Mesenchymal stem cell (in vitro differentiated cells and primary cell): Measurements from ENCODE around the gene GPHA2. TPM values are rescaled to one million over a fixed set of nuclear protein-coding genes. Genes with fewer than 3 reads are reported as not detected.
"Not testable (repeated sequence)": the region's sequence is repeated elsewhere in the genome, so short reads cannot be mapped to it uniquely, and the experiment has no call there.

ENCODE experiments used
- DNase-seq: peaks from one replicate; pipeline ENCODE4 v3.0.0-alpha.2; 2013
- H2AFZ ChIP-seq: one replicate; pipeline ENCODE4 v1.6.1; 2013; ENCODE audit warnings: low read depth, mild to moderate bottlenecking, control low read depth, inconsistent platforms, low read length, moderate library complexity
- H2AK5ac ChIP-seq: 2 replicates; pipeline ENCODE4 v1.6.1; 2013; ENCODE audit warnings: low read length, moderate library complexity, mild to moderate bottlenecking, inconsistent platforms; ENCODE audit not compliant: severe bottlenecking
- H2BK120ac ChIP-seq: one replicate; pipeline ENCODE4 v1.6.1; 2013; ENCODE audit warnings: low read depth, mild to moderate bottlenecking, inconsistent platforms, low read length, moderate library complexity
- H2BK12ac ChIP-seq, 2 experiments: one replicate each; pipeline ENCODE4 v1.6.1; 2013; ENCODE audit warnings: inconsistent platforms in 2 of 2, low read length in 2 of 2, mild to moderate bottlenecking in 2 of 2, moderate library complexity in 2 of 2, control low read depth in 1 of 2
- H2BK15ac ChIP-seq: one replicate; pipeline ENCODE4 v1.6.1; 2013; ENCODE audit warnings: mild to moderate bottlenecking, low read depth, inconsistent platforms; ENCODE audit not compliant: poor library complexity, severe bottlenecking
- H2BK5ac ChIP-seq: 2 replicates; pipeline ENCODE4 v1.6.1; 2013; ENCODE audit warnings: low read depth, mild to moderate bottlenecking, low read length, control low read depth, inconsistent platforms; ENCODE audit not compliant: poor library complexity, severe bottlenecking
- H3K14ac ChIP-seq, 2 experiments: one replicate each; pipeline ENCODE4 v1.6.1; 2013; ENCODE audit warnings: inconsistent platforms in 2 of 2, low read length in 2 of 2, control low read depth in 1 of 2, mild to moderate bottlenecking in 1 of 2, moderate library complexity in 1 of 2
- H3K18ac ChIP-seq, 2 experiments: one replicate each; pipeline ENCODE4 v1.6.1; 2013; ENCODE audit warnings: inconsistent platforms in 2 of 2, low read length in 2 of 2, control low read depth in 1 of 2, low read depth in 1 of 2, mild to moderate bottlenecking in 1 of 2
- H3K23ac ChIP-seq, 2 experiments: one replicate each; pipeline ENCODE4 v1.6.1; 2013; ENCODE audit warnings: inconsistent platforms in 2 of 2, low read length in 2 of 2, mild to moderate bottlenecking in 2 of 2, moderate library complexity in 2 of 2, control low read depth in 1 of 2
- H3K27ac ChIP-seq: 2 replicates; pipeline ENCODE4 v1.5.1; 2013; ENCODE audit warnings: mild to moderate bottlenecking, moderate library complexity, low read length, control low read depth, inconsistent platforms; ENCODE audit not compliant: poor library complexity, severe bottlenecking
- H3K27me3 ChIP-seq, 2 experiments: 2 replicates each; pipeline versions ENCODE4 v1.6.1 to v1.7.0; 2013; ENCODE audit warnings: low read length in 2 of 2, mild to moderate bottlenecking in 2 of 2, moderate library complexity in 2 of 2, control low read depth in 1 of 2, inconsistent platforms in 1 of 2; ENCODE audit not compliant: control insufficient read depth in 1 of 2, insufficient read depth in 1 of 2
- H3K36me3 ChIP-seq, 2 experiments: 2 replicates each; pipeline versions ENCODE4 v1.6.1 to v1.7.0; 2013; ENCODE audit warnings: low read length in 2 of 2, control low read depth in 1 of 2, inconsistent platforms in 1 of 2, low read depth in 1 of 2, mild to moderate bottlenecking in 1 of 2; ENCODE audit not compliant: insufficient read depth in 2 of 2, control insufficient read depth in 1 of 2
- H3K4ac ChIP-seq, 2 experiments: one replicate each; pipeline ENCODE4 v1.6.1; 2013; ENCODE audit warnings: inconsistent platforms in 2 of 2, low read length in 2 of 2, mild to moderate bottlenecking in 2 of 2, moderate library complexity in 2 of 2, control low read depth in 1 of 2, low read depth in 1 of 2
- H3K4me1 ChIP-seq: 2 replicates; pipeline ENCODE4 v1.6.1; 2013; ENCODE audit warnings: low read depth, low read length, control low read depth; ENCODE audit not compliant: control insufficient read depth, insufficient read depth
- H3K4me2 ChIP-seq: 2 replicates; pipeline ENCODE4 v1.6.1; 2013; ENCODE audit warnings: low read length, mild to moderate bottlenecking, inconsistent platforms; ENCODE audit not compliant: poor library complexity, severe bottlenecking
- H3K4me3 ChIP-seq, 2 experiments: 2 replicates each; pipeline versions ENCODE4 v1.5.1 to v1.7.0; 2013; ENCODE audit warnings: low read length in 2 of 2, mild to moderate bottlenecking in 2 of 2, control low read depth in 1 of 2, low read depth in 1 of 2; ENCODE audit not compliant: insufficient read depth in 1 of 2
- H3K79me1 ChIP-seq: replicated peaks from 2 replicates; pipeline ENCODE4 v1.6.1; 2013; ENCODE audit warnings: mild to moderate bottlenecking, control low read depth, low read length, inconsistent platforms; ENCODE audit not compliant: poor library complexity, severe bottlenecking
- H3K9ac ChIP-seq: 2 replicates; pipeline ENCODE4 v1.7.0; 2013; ENCODE audit warnings: mild to moderate bottlenecking, low read length, moderate library complexity
- H3K9me3 ChIP-seq: 2 replicates; pipeline ENCODE4 v1.7.0; 2013; ENCODE audit warnings: mild to moderate bottlenecking, low read length; ENCODE audit not compliant: control insufficient read depth
- H4K8ac ChIP-seq: one replicate; pipeline ENCODE4 v1.6.1; 2013; ENCODE audit warnings: inconsistent platforms, mild to moderate bottlenecking, low read length, moderate library complexity
- H4K91ac ChIP-seq: one replicate; pipeline ENCODE4 v1.6.1; 2013; ENCODE audit warnings: mild to moderate bottlenecking, low read length, inconsistent platforms
- WGBS: methylation state at CpG from one replicate; pipeline ENCODE4 v1.1.7; 2013; ENCODE audit warnings: mixed read lengths; 5-methylcytosine and 5-hydroxymethylcytosine counted together
- polyA plus RNA-seq, 2 experiments: library from polyadenylated mRNA; stranded (reverse); fragments of 200-250 nt; gene quantifications; one replicate each; pipeline ENCODE4 v1.2.3, GENCODE V29; 2013

Gene GPHA2
- polyA plus RNA-seq (2013, experiment 1 of 2), result not detected
- not detected for polyA plus RNA-seq (2013, experiment 2 of 2)

GRCh38 chr11:64935359-64936081 lies at the start of gene GPHA2:
Gene GPHA2, minus strand, starts transcription at chr11:64935893. Its CDS starts 433 bp downstream, at chr11:64935460.
- peak; percentile 15 for DNase-seq
- no peaks in the 10 kb centered on the region for H3K79me1 ChIP-seq
- H3K27me3 ChIP-seq, result peaks cover 0 to 24% of the 10 kb centered on the region in 2 experiments
- no peak within 1 kb of the TSS for H3K27ac ChIP-seq
- peaks cover 10% of the 10 kb centered on the region for H3K4me1 ChIP-seq
- no peak within 1 kb of the TSS for H2BK15ac ChIP-seq
- no peak within 1 kb of the TSS for H2BK120ac ChIP-seq
- H3K18ac ChIP-seq, result no peak within 1 kb of the TSS
- H3K9me3 ChIP-seq, result no peaks in the 10 kb centered on the region
- no peak within 1 kb of the TSS for H2BK5ac ChIP-seq
- 54% methylated on average over 13 of the region's 14 CpGs for WGBS
- H3K23ac ChIP-seq, result no peak within 1 kb of the TSS
- H3K4me2 ChIP-seq, result no peak within 1 kb of the TSS
- H2BK12ac ChIP-seq, result no peak within 1 kb of the TSS
- H4K8ac ChIP-seq, result no peak within 1 kb of the TSS
- peaks cover 43 to 46% of the 10 kb centered on the region in 2 experiments for H3K36me3 ChIP-seq
- H3K4me3 ChIP-seq, result no peak within 1 kb of the TSS
- no peak within 1 kb of the TSS for H2AFZ ChIP-seq
- H3K14ac ChIP-seq, result no peak within 1 kb of the TSS
- no peak within 1 kb of the TSS for H3K4ac ChIP-seq
- peak within 1 kb of the TSS; percentile 30 for H3K9ac ChIP-seq
- H2AK5ac ChIP-seq, result no peak within 1 kb of the TSS
- H4K91ac ChIP-seq, result no peak within 1 kb of the TSS

- DNase-seq, H3K36me3 ChIP-seq, H3K4me1 ChIP-seq, H4K91ac ChIP-seq, H3K23ac ChIP-seq, H3K9ac ChIP-seq, H2BK120ac ChIP-seq, H3K79me1 ChIP-seq, H3K18ac ChIP-seq, H2BK15ac ChIP-seq, H2AK5ac ChIP-seq, H3K4me2 ChIP-seq, H2BK5ac ChIP-seq, H4K8ac ChIP-seq, H3K27me3 ChIP-seq, H2BK12ac ChIP-seq, H3K9me3 ChIP-seq, H3K4me3 ChIP-seq, H3K14ac ChIP-seq, H3K4ac ChIP-seq, H2AFZ ChIP-seq, H3K27ac ChIP-seq: not testable (repeated sequence)
- 97% methylated on average over 4 of the region's 5 CpGs for WGBS
Measured at GRCh38 chr11:64983339-64983738, 47.6 kb upstream of the GPHA2 start.

GRCh38 chr11:64976651-64977050 lies 41.0 kb upstream of the GPHA2 start:
- H3K36me3 ChIP-seq, result no peaks in the 10 kb centered on the region
- no peak overlapping the region for H2BK5ac ChIP-seq
- H3K27ac ChIP-seq, result no peak overlapping the region
- H3K23ac ChIP-seq, result no peak overlapping the region
- H3K9me3 ChIP-seq, result no peaks in the 10 kb centered on the region
- WGBS, result 90% methylated on average over 2 of the region's 2 CpGs
- no peak overlapping the region for H2BK15ac ChIP-seq
- H3K9ac ChIP-seq, result no peak overlapping the region
- H3K4me1 ChIP-seq, result no peaks in the 10 kb centered on the region
- H3K4ac ChIP-seq, result no peak overlapping the region
- no peak overlapping the region for H2AK5ac ChIP-seq
- H4K8ac ChIP-seq, result no peak overlapping the region
- H3K4me3 ChIP-seq, result no peak overlapping the region
- H3K18ac ChIP-seq, result no peak overlapping the region
- DNase-seq, result no peak
- no peak overlapping the region for H2AFZ ChIP-seq
- H3K4me2 ChIP-seq, result no peak overlapping the region
- peaks cover 6 to 15% of the 10 kb centered on the region in 2 experiments for H3K27me3 ChIP-seq
- no peaks in the 10 kb centered on the region for H3K79me1 ChIP-seq
- no peak overlapping the region for H2BK120ac ChIP-seq
- H3K14ac ChIP-seq, result no peak overlapping the region
- H4K91ac ChIP-seq, result no peak overlapping the region
- no peak overlapping the region for H2BK12ac ChIP-seq

GRCh38 chr11:64974124-64974523 lies 38.4 kb upstream of the GPHA2 start:
- H3K9ac ChIP-seq, result no peak overlapping the region
- H4K8ac ChIP-seq, result no peak overlapping the region
- no peak overlapping the region for H4K91ac ChIP-seq
- H3K36me3 ChIP-seq, result no peaks in the 10 kb centered on the region
- H3K79me1 ChIP-seq, result no peaks in the 10 kb centered on the region
- no peak overlapping the region for H2BK120ac ChIP-seq
- H3K27ac ChIP-seq, result no peak overlapping the region
- no peak overlapping the region for H3K23ac ChIP-seq
- no peak overlapping the region for H2BK5ac ChIP-seq
- no peak overlapping the region for H3K14ac ChIP-seq
- H2AK5ac ChIP-seq, result no peak overlapping the region
- H3K4ac ChIP-seq, result no peak overlapping the region
- H2BK12ac ChIP-seq, result no peak overlapping the region
- H3K4me2 ChIP-seq, result no peak overlapping the region
- H2AFZ ChIP-seq, result no peak overlapping the region
- H3K27me3 ChIP-seq, result peaks cover 6 to 16% of the 10 kb centered on the region in 2 experiments
- no peaks in the 10 kb centered on the region for H3K9me3 ChIP-seq
- no peak for DNase-seq
- H3K4me1 ChIP-seq, result no peaks in the 10 kb centered on the region
- H3K4me3 ChIP-seq, result no peak overlapping the region
- WGBS, result 64% methylated on average over 4 of the region's 5 CpGs
- no peak overlapping the region for H3K18ac ChIP-seq
- no peak overlapping the region for H2BK15ac ChIP-seq
